ENCODE data around the gene IGSF8.

Gene IGSF8

GRCh38 chr1:160077486-160077885, 20.9 kb downstream of the IGSF8 start:
- no peaks in the 10 kb centered on the region for H3K4me1 Mint-ChIP-seq
- no peak overlapping the region for H3K4me3 Mint-ChIP-seq
- no peaks in the 10 kb centered on the region for H3K9me3 Mint-ChIP-seq
- H3K36me3 Mint-ChIP-seq (ENCODE audit: low read depth) = no peaks in the 10 kb centered on the region
- H3K27ac Mint-ChIP-seq = no peak overlapping the region
- H3K27me3 Mint-ChIP-seq (ENCODE audit: low read depth) = peaks cover 84% of the 10 kb centered on the region
- no peak for TF ChIP-seq CTCF (IDR thresholded peaks at IDR 0.05; ENCODE audit: unreplicated experiment in 3 of 3)

DNA sequence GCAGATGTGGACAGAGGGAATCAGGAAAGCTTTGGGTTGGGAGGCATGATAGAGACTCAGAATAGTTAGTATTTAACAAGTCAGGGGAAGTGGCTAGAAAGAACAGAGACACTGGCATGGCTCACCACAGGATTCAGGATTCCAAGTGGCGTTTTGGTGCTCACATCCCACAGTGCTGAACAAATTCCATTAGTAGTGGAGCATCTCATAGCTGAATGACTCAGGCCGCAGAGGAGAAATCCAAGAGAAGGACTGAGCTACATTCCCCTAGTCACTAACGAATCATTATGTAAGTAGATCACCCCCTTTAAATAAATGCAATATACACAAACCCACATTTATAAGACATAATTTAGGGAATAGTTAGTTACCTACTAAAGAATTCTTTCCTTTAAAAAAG, 22.1 kb downstream of the IGSF8 start:
- no peak overlapping the region for H3K27ac Mint-ChIP-seq
- H3K27me3 Mint-ChIP-seq (ENCODE audit: low read depth) = peaks cover 82% of the 10 kb centered on the region
- no peaks in the 10 kb centered on the region for H3K9me3 Mint-ChIP-seq
- H3K36me3 Mint-ChIP-seq (ENCODE audit: low read depth) = no peaks in the 10 kb centered on the region
- no peak for TF ChIP-seq CTCF (IDR thresholded peaks at IDR 0.05; ENCODE audit: unreplicated experiment in 3 of 3)
- no peaks in the 10 kb centered on the region for H3K4me1 Mint-ChIP-seq
- no peak overlapping the region for H3K4me3 Mint-ChIP-seq

GRCh38 chr1:160075836-160076235, 22.6 kb downstream of the IGSF8 start:
- Mint-ChIP-seq H3K9me3 (no peaks in the 10 kb centered on the region), H3K27me3 (ENCODE audit: low read depth) (peaks cover 81% of the 10 kb centered on the region), H3K4me3 (no peak overlapping the region), H3K4me1 (no peaks in the 10 kb centered on the region), H3K27ac (no peak overlapping the region), H3K36me3 (ENCODE audit: low read depth) (no peaks in the 10 kb centered on the region)
- TF ChIP-seq CTCF (IDR thresholded peaks at IDR 0.05; ENCODE audit: unreplicated experiment in 3 of 3) = no peak

GRCh38 chr1:160074865-160075264, 23.6 kb downstream of the IGSF8 start:
- TF ChIP-seq CTCF (IDR thresholded peaks at IDR 0.05; ENCODE audit: unreplicated experiment in 3 of 3) = no peak
- peaks cover 7% of the 10 kb centered on the region for H3K4me1 Mint-ChIP-seq
- H3K4me3 Mint-ChIP-seq = no peak overlapping the region
- H3K9me3 Mint-ChIP-seq = no peaks in the 10 kb centered on the region
- no peak overlapping the region for H3K27ac Mint-ChIP-seq
- H3K27me3 Mint-ChIP-seq (ENCODE audit: low read depth) = peaks cover 79% of the 10 kb centered on the region
- H3K36me3 Mint-ChIP-seq (ENCODE audit: low read depth) = no peaks in the 10 kb centered on the region

- Mint-ChIP-seq H3K4me1 (peaks cover 18% of the 10 kb centered on the region), H3K27me3 (ENCODE audit: low read depth) (peaks cover 70% of the 10 kb centered on the region), H3K4me3 (no peak overlapping the region), H3K36me3 (ENCODE audit: low read depth) (no peaks in the 10 kb centered on the region), H3K9me3 (no peaks in the 10 kb centered on the region), H3K27ac (no peak overlapping the region)
- TF ChIP-seq CTCF (IDR thresholded peaks at IDR 0.05; ENCODE audit: unreplicated experiment in 3 of 3) = no peak
Measured at GRCh38 chr1:160071289-160071688, 27.1 kb downstream of the IGSF8 start.

DNA sequence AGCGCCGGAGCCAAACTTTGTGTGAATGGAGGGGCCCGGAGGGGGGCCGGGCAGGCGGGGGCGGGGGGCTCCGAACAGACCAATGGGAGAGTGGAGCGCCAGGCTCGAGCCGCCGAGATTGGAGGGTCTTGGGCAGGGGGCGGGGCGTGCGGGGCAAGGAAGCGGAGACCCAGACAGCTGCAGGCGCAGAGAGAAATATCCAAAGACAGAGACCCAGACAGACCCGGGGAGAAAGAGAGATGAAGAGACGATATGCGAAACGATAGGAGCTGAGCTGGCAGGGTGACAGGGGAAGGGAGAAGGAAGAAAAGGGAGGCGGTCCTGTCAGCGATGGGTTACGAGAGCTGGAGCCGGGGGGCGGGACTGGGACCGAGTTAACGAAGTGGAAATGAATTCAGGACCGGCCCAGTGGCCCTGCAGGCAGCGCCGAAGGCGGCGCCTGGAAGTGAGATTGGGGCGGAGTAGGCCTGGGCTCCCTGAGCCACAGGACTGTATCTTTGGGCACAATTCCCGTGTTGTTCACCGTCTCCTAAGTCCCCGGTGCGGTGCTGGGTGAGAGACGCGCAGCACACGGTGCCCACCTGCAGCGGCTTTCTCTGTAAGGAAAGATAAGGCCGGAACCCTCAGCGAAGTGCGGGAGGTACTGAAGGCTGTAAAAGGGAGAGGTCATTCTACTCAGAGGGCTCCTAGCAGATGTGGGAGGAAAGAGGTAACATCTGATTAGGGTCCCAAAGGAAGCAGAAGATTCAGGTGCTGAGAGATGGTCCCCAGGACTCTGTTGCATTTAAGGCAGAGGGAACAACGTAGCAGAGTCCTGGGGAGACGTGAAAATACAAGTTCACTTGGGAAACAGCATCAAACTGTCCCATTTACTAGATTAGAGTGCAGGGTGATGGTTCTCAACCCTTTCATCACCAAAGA, 27.9 kb downstream of the IGSF8 start:
- Mint-ChIP-seq H3K4me3 (peak overlapping the region; percentile 85 to 90 (median 88)), H3K27me3 (ENCODE audit: low read depth) (peaks cover 70% of the 10 kb centered on the region), H3K27ac (peak overlapping the region in 1 of 3 experiments; percentile 19), H3K9me3 (no peaks in the 10 kb centered on the region), H3K4me1 (peaks cover 18% of the 10 kb centered on the region), H3K36me3 (ENCODE audit: low read depth) (no peaks in the 10 kb centered on the region)
- TF ChIP-seq CTCF (IDR thresholded peaks at IDR 0.05; ENCODE audit: unreplicated experiment in 3 of 3) = no peak

Measured in nephron (organoid).